Amniotic epithelial cell (primary cell): ENCODE data around the gene SAMD4A.

Experiments
- DNase-seq: peaks from one replicate; pipeline ENCODE4 v3.0.0-alpha.2; 2010; ENCODE audit warnings: low read depth

Gene SAMD4A, protein sequence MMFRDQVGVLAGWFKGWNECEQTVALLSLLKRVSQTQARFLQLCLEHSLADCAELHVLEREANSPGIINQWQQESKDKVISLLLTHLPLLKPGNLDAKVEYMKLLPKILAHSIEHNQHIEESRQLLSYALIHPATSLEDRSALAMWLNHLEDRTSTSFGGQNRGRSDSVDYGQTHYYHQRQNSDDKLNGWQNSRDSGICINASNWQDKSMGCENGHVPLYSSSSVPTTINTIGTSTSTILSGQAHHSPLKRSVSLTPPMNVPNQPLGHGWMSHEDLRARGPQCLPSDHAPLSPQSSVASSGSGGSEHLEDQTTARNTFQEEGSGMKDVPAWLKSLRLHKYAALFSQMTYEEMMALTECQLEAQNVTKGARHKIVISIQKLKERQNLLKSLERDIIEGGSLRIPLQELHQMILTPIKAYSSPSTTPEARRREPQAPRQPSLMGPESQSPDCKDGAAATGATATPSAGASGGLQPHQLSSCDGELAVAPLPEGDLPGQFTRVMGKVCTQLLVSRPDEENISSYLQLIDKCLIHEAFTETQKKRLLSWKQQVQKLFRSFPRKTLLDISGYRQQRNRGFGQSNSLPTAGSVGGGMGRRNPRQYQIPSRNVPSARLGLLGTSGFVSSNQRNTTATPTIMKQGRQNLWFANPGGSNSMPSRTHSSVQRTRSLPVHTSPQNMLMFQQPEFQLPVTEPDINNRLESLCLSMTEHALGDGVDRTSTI

DNA sequence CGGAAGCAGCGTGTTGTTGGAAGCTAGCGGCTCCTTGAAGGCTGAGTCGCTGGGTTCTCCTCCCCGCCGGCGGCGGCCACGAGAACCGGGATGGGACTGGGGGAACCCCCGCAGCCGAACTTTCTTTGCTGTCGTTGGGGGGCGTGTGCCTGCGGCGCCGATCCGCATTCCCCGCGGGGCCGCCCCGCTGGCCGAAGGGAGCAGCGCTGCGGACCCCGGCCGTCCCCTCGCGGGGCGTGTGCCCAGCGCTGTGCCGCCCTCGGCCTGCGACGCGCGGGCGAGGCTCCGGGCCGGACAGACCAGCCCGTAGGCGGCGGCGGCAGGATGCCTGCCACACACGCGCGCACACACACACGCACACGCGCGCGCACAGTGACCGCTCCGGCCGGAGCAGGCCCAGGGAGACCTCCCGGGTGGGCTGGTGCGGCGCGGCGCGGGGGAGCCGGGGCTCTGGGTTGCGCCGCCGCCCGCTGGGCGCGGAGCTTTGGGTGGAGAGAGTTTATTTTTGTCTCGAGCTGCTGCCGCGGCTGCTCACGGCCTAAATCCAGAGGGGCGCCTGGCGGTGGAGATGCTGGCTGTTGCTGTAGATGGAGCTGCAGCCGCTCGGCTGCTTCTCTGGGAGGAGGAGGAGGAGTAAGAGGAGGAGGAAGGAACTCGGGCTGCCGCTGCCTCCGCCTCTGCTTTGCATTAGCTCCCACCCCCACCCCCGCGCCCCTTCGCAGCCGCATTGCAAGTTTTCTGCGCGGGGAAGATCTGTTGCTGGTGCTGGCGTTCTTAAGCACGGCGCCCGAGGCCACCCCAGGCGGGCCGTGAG, at the start of gene SAMD4A:
SAMD4A (plus strand) TSS at position 719 of the 814 bp plus-strand sequence. CDS start 789 bp downstream, outside the sequence.
- DNase-seq = peak; percentile 88

DNA sequence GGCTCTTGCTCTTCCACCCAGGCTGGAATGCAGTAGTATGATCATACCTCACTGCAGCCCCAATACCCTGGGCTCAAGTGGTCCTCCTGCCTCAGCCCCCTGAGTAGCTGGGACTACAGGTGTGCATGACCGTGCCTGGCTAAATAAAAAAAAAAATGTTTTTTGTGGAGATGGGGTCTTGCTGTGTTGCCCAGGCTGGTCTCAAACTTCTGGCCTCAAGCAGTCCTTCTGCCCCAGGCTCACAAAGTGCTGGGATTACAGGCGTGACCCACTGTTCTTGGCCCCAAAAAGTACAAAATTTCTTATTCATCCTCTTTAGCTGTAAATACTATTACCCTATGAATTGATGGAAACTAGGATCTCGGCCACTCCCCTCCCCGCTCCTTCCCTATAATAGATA, 42.5 kb upstream of the SAMD4A start:
- no peak for DNase-seq

DNA sequence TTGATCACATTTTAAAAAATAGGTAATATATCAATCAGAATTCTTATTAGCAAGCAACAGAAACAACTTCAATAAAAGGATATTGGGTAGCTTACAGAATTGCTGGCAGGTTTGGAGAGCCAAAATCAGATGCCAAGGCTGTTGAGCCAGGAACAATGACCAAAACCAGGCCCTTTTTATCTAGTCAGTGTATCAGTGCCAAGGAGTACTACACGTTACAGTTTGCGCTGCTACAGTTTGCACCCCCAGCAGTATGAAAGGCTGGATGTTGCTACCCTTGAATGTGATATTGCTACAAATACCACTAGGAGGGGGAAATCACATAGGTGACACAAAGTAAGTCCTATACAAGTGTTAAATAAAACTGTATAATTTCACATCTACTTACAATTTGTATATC, 38.0 kb upstream of the SAMD4A start:
- no peak for DNase-seq

DNA sequence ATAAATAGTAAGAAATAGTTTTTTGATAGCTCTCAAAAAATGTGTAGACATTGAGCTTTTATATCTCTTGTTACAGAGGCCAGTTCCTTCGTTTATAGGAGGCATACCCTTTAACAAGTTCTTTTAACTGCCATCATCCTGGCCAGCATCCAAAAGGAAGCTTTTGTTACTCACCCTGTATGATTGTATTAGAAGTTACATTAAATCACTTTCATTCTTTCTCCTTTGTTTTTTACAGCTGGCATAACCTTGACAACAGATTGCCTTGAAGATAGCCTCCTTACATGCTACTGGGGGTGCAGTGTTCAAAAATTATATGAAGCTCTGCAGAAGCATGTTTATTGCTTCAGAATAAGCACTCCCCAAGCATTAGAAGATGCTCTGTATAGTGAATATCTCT, 37.1 kb upstream of the SAMD4A start:
- peak; percentile 37 for DNase-seq

DNA sequence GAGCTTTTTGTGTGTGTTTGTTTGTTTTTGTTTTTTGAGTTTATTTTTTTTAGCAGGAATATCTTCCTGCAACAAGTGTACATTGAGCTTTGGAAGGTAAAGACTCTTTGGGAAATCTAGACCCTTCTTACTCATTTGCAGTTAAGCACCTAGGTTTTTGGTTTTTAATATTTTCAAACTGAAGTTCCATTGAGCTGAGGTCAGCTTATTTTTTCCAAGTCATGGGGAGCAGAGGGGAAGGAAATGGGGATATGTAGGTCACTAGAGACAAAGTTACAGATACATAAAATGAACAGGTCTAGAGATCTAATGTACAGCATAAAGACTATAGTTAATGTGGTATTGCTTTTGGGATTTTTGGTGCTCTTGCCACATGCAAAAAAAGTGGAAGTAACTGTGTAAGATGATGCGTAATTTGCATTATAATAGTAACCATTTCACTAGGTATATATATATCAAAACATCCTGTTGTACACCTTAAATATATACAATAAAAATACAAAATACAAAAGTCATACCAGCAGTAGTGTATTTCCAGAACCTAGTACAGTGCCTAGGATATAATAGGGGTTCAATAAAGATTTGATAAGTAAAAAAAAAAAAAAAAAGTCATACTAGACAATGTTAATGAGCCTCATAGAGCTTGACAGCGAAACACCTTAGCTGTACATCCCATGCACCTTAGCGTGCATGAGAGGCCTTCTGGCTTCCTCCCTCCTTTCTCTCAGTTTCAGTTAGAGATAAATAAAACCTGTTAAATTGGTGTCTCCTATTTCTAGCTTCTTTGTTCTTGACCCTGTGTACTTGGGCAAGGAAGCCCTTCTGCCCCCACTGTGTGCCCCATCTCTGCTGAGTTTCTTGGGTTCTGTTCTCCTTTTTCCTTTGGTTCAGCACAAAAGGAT, 34.6 kb upstream of the SAMD4A start:
- DNase-seq = no peak

DNA sequence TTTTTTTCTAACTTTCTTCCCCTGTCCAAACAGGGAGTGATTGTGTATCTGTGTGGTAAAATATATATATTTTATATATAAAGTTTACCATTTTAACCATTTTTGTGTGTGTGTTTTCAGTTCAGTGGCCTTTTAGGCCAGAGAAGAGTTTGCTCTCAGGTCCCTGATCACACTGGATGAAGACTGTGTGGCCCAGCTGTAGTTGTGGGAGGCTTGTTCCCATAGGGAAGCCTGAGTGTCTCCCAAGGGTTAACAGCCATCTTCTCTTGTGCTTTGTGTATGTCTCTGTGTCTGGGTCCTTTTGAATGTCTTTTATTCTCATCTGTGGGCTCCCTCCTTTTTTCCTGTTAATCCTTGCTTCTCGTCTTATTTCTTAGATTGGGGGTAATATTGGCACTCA, 33.8 kb upstream of the SAMD4A start:
- DNase-seq = no peak

DNA sequence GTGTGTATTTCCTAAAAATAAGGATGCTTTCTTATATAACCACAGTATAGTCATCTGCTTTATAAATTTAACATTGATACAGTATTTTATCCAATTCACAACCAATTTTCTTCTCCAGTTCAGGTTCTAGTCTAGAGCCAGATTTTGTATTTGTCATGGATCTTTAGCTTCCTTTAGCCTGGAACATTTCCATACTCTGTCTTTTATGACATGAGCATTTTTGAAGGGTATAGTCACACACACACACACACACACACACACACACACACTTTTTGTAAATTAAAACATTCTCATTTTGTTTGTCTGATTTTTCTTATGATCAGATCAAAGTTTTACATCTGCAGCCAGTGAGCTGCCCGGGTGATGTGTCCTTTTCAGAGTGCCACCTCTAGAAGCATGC, 31.8 kb upstream of the SAMD4A start:
- no peak for DNase-seq

DNA sequence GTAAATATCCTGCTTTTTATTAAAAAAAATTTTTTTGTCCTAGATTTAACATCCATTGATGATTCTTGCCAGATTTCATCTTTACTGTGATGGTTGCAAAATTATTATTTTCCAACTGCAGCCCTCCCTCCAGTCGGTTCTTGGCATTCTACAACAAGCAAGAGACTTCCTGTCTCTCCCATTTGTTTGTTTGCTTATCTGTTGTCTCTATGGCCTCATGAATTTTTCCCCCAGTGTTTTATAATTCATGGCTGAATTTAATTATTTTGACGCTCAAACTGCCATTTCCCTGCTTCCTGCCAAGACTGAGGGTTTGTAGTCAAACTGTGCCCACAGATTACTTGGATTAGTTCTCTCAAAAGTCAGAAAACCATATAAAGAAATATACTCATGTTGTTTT, 31.3 kb upstream of the SAMD4A start:
- DNase-seq = no peak

DNA sequence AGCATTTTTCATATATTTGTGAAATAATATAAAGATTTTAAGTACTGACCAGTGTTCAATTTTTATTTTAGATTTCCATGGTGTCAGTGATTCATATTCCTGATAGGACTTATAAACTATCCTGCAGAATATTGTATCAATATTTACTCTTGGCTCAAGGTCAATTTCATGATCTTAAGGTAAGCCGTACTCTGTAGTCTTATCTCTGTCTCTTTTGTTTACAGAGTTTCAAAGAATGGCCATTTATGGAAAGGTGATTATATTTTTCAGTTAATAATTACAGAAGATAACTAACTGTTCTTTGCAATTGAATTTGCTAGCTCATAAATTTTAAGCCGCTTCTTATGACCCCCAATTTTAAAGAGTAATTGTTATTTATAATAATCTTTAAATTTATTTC, 29.3 kb upstream of the SAMD4A start:
- no peak for DNase-seq

DNA sequence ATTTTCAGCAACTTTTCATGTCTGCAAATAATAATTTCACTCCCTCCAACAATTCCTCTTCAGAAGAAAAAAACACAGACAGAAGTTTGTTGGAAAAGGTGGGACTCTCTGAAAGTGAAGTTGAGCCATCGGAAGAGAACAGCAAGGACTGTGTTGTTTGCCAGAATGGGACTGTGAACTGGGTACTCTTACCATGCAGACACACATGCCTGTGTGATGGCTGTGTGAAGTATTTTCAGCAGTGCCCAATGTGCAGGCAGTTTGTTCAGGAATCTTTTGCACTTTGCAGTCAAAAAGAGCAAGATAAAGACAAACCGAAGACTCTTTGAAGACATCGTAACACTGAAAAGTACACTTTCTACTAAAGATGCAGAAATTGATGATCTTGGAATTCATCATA, 28.9 kb upstream of the SAMD4A start:
- DNase-seq = no peak

DNA sequence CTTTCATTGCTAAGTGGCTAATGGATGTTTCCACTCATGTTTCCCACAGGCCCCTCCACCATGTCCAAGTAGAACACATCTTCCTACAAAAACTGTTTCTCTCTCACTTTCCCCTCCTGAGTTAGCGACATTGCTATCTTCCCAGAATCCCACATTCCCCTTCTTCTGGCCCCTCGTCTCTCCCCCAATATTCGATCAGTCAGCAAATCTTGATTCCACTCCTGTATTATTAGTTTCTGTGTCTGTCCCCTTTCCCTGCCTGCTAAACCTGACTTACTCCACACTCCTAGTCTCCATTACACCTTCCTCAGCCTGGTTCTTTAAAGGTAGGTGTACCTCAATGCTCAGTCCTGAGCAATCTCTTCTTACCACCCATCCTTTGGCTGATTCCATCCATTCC, 19.3 kb upstream of the SAMD4A start:
- DNase-seq = no peak

DNA sequence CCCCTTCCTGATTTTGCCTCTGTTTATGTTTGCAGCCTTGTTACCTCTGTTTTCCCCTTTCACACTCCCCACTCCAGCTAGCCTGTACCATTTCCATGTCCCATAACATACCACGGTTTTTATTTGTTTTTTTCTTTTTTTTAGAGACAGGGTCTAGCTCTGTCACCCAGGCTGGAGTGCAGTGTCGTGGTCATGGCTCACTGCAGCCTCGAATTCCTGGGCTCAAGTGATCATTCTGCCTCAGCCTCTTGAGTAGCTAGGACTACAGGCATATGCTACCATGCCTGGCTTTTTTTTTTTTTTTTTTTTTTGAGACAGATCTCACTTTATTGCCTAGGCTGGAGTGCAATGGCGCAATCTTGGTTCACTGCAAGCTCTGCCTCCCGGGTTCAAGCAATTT, 18.4 kb upstream of the SAMD4A start:
- DNase-seq = no peak

DNA sequence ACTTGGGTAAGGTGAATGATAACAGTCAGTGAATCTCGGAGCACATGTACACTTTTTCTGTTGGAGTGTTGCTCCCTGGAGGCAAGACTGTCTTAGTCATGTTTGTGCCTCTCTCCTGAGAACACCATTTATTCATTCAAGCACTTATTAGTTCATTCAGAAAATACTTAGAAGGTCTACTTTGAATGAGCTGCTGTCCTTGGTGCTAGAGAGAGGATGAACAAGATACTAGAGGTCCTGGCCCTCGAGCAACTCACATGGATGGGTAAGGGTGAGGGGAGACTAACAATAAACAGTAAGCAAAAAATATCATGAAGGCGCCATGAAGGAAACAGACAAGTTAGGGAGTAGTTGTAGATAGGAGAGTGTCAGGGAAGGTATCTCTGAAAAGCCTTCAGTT, 17.1 kb upstream of the SAMD4A start:
- peak; percentile 35 for DNase-seq

DNA sequence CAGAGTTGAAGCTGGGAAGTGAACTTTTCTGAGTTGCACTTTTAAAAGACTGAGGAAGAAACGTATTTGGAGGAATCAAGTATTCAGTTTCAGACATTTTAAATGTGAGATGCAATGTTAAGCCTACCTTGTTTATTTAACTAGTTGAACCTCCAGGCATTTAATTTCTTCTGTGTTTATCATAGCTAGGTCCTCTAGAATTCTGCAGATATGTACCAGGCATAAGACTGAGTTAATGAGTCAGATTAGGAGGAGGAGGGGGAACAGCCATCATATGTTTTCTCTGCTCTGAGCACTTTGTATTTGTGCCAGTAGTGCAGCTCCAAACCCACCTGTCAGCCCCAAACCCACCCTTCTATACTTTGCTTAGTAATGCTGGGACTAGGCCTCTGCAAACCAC, 16.4 kb upstream of the SAMD4A start:
- no peak for DNase-seq

DNA sequence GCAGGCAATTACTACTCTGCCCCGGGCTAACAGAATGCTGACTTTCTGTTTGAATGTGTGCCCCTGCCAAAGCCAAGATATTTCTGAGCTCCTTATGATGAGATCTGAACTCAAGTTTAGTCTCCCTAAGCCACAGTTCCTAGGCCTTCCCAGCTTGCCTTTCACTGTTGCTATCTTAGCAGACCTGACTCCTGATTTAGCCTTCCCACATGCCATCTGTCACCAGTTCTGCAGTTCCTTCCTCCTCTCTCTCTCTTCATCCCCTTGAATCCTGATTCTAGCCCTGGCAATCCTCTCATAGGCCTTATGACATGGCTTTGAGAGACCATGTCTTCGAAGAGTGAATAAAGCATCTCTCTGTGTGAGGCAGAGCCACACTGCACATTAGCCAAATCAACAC, 12.5 kb upstream of the SAMD4A start:
- DNase-seq = no peak

DNA sequence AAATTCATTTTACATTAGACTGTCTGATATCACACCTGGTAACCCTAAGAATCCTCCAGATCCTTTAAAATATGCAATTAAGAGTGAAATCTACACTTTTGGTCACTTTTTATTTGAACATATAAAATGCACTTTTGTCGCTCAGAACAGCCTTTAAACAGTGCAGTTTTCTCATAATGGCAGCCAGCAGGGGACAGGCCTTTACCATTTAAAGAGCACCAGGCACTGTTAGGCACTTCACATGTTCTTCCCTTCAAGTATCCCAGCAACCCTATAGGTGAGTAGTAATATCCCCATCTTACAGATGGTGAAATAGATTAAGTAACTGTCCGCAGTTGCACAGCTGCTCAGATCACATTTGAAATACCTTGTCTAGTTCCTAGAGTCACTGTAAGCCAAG, 11.3 kb upstream of the SAMD4A start:
- DNase-seq = no peak

DNA sequence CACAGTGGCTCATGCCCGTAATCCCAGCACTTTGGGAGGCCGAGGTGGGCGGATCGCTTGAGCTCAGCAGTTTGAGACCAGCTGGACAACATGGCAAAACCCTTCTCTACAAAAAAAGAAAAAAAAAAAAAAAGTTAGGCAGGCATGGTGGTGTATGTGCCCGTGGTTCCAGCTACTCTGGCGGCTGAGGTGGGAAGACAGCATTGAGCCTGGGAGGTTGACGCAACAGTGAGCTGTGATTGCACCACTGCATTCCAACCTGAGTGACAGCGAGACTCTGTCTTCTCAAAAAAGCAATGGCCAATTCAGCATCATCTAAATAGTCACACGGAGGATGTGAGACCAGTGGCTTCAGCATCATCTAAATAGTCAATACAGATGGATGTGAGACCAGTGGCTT, 10.4 kb upstream of the SAMD4A start:
- DNase-seq = peak; percentile 40

DNA sequence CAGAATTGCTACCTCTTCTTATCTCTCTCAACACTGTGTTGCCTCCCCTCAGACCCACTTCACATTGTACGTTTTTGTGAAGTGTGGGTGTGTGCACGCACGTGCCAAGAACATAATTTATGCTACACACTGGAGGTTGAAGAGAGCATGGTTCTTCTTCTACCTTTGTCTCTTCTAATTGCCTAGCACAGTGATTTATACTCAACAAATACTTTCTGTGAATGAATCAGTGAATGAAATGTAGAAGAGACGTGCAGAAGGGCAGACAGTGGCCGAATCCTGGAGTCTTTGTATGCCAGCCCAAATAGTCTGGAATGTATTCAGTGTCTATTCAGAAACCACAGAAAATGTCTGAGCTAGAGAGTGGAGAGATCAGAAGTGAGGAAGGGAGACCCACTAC, 4.6 kb upstream of the SAMD4A start:
- peak; percentile 12 for DNase-seq

DNA sequence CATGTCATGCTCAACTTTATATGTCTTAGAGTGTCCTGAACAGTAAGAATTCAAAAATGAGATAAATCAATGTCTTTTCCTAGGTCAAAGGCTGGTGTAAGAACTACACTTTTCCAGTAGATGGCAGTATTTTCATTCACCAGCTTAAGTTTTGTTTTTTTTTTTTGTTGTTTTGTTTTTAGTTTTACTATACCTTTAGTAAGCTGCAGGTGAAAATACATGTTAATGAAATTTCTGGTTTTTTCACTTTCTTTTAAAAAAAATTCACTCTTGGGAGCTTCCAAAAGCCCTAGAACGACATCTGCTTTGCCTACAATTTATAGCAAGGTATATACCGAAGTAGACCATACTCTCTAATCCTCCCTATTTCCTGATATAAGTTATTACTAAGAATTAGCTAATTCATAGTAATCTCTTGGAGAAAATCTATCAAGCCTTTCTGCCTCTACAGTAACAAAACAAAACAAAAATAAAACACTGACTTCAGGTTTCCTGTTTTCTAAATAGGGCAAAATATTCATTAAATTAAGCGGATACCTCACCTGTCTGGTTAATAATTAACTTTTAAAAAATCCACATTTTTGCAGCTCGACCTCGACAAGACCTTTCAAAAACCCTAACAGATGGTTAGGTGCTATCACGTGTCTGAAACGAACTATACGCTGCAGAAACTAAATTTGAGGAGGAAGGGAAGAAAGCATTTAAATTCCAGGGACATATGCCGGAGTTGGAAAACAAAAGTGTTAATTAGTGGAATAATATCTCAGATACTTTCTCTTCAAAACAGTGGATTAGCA, 2.7 kb upstream of the SAMD4A start:
- DNase-seq = peak; percentile 59

DNA sequence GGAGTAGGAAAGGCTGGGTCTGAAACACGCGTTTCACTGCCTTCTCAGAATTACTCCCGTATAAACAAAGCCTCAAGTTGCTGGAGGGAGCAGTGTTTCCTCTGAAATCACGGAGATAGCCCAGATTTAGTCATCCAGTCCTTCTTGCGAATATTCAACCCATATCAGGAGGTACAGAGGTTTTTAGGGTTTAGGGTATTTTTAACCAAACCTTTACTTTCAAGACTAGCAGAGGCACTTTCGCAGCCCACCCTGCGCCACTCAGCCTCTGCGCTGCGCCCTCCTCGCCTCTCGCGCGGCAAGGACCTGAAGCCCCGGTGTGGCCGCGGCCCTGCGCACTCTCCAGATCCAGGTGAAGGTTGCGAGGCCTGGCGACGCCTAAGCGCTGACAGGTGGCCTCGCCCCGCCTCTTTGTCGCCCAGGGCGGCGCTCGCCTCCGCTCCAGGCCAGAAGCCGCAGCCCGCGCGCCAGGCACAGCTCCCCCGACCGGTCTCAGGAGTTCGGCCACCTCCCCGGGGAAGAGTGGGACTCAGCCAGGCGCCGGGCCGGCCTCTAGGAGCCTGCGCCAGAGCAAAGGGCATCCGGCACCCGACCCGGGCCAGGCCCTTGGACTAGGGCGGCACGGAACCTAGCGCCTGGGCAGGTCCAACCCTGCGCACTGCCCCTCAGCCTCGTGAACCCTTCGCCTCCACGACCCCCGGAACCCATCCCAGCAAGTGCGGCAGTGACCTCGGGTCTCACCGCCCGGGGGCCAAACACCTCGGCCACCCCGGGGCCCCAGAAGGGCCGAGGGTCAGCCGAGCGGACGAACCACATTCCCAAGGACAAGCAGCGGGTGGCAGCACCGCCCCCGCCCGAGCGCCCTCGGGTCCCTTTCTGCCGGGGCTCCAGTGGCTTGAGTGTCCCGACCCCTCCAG, 1.8 kb upstream of the SAMD4A start:
- peak; percentile 78 for DNase-seq
